Activated CD4-positive, alpha-beta T cell treated with anti-CD3 and anti-CD28 coated beads for 4 hours (primary cell): ENCODE measurements around the gene MCHR2.
"Not testable (repeated sequence)": the region's sequence is repeated elsewhere in the genome, so short reads cannot be mapped to it uniquely, and the experiment has no call there.

Source experiments
- DNase-seq, 2 donors: peaks; one replicate each; pipeline ENCODE4 v3.0.0-alpha.2; 2020

MCHR2 gene

GRCh38 chr6:99993533-99994251 is at the start of gene MCHR2:
Gene MCHR2 (minus strand): TSS chr6:99994223. CDS start chr6:99956147, 38,076 bp downstream.
- no peak for DNase-seq

- DNase-seq, result not testable (repeated sequence)
Observed at GRCh38 chr6:100038546-100038945, 44.5 kb upstream of the MCHR2 start.

- no peak for DNase-seq
Observed at GRCh38 chr6:100035873-100036653, 42.0 kb upstream of the MCHR2 start.

- DNase-seq, result no peak
Observed at GRCh38 chr6:100023798-100024197, 29.8 kb upstream of the MCHR2 start.

- no peak for DNase-seq
Observed at GRCh38 chr6:100022847-100023246, 28.8 kb upstream of the MCHR2 start.

- DNase-seq, result no peak
Observed at GRCh38 chr6:100008857-100009256, 14.8 kb upstream of the MCHR2 start.

- peak; percentile 5 to 12 for DNase-seq
Observed at GRCh38 chr6:100001915-100002388, 7.9 kb upstream of the MCHR2 start.

GRCh38 chr6:99997141-99997540 is 3.1 kb upstream of the MCHR2 start:
- no peak for DNase-seq

GRCh38 chr6:99995916-99996315 is 1.9 kb upstream of the MCHR2 start:
- DNase-seq, result no peak

GRCh38 chr6:99993146-99993532 is 884 bp downstream of the MCHR2 start:
- no peak for DNase-seq

- no peak for DNase-seq
Observed at GRCh38 chr6:99991955-99992354, 2.1 kb downstream of the MCHR2 start.

GRCh38 chr6:99980741-99981140 is 13.3 kb downstream of the MCHR2 start:
- no peak for DNase-seq

- DNase-seq, result no peak
Observed at GRCh38 chr6:99979953-99980352, 14.1 kb downstream of the MCHR2 start.

- no peak for DNase-seq
Observed at GRCh38 chr6:99967052-99967451, 27.0 kb downstream of the MCHR2 start.

GRCh38 chr6:99960027-99960426 is 34.0 kb downstream of the MCHR2 start:
- no peak for DNase-seq

GRCh38 chr6:99951016-99951805 is 42.8 kb downstream of the MCHR2 start:
- DNase-seq, result no peak

GRCh38 chr6:99946005-99946404 is 48.0 kb downstream of the MCHR2 start:
- no peak for DNase-seq

- no peak for DNase-seq
Observed at GRCh38 chr6:99943846-99944245, 50.2 kb downstream of the MCHR2 start.

GRCh38 chr6:99940582-99940981 is 53.4 kb downstream of the MCHR2 start:
- DNase-seq, result no peak

- DNase-seq, result no peak
Observed at GRCh38 chr6:99933129-99933528, 60.9 kb downstream of the MCHR2 start.

- no peak for DNase-seq
Observed at GRCh38 chr6:99912657-99913056, 81.4 kb downstream of the MCHR2 start.

- no peak for DNase-seq
Observed at GRCh38 chr6:99905209-99906106, 88.6 kb downstream of the MCHR2 start.
